ENCODE measurements around the gene RACGAP1.

Gene RACGAP1

GRCh38 chr12:49969027-49969426 is 56.3 kb downstream of the RACGAP1 start:
- TF ChIP-seq CTCF (IDR thresholded peaks at IDR 0.05; ENCODE audit: borderline replicate concordance, control extremely low read depth, extremely low read depth, insufficient read depth, missing control alignments), result no peak
- no peak for DNase-seq (ENCODE audit: low spot score)
- in situ Hi-C loops (cut with MboI; ENCODE audit: low sequenced_read_pairs, unreplicated experiment), result no loop called here

- no peak for DNase-seq (ENCODE audit: low spot score)
- in situ Hi-C loops (cut with MboI; ENCODE audit: low sequenced_read_pairs, unreplicated experiment), result no loop called here
- TF ChIP-seq CTCF (IDR thresholded peaks at IDR 0.05; ENCODE audit: borderline replicate concordance, control extremely low read depth, extremely low read depth, insufficient read depth, missing control alignments), result no peak
These were observed 56.8 kb downstream of the RACGAP1 start for GRCh38 chr12:49968471-49968870.

- in situ Hi-C loops (cut with MboI; ENCODE audit: low sequenced_read_pairs, unreplicated experiment), result no loop called here
- no peak for TF ChIP-seq CTCF (IDR thresholded peaks at IDR 0.05; ENCODE audit: borderline replicate concordance, control extremely low read depth, extremely low read depth, insufficient read depth, missing control alignments)
- DNase-seq (ENCODE audit: low spot score), result no peak
These were observed 57.5 kb downstream of the RACGAP1 start for GRCh38 chr12:49967777-49968250.

DNA sequence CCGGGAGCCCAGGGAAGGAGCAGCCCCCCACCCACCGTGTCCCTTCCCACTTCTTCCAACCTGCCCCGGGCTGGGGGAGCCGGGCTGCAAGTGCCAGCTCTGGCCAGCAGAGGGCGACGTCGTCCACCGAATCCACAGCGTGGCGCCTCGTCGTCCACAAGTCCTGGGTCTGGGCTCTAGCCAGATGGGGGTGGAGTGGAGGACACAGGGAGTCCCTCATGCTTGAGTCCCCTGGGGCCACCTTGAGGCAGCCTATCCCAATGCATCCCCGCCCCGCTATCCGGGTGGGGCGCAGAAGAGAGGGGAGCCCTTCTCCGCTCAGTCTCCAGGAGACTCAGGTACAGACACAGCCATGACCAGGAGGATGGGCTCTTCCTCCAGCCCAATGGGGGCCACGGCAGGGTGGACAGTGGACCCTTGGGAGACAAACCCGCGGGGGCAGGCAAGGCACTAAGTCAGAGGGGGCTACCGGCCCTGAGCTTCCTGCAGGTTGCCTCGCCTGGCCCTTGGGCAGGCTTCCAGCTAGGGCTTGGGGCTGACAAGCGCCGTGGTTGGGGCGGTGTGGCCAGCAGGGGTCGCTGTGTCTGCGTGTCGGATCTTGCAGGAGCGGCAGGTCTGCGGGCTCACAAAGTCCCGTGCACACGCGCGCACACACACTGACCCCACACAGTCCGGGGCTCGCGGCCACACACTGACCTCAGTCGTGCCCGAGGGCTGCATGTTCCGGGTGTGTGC is 58.1 kb downstream of the RACGAP1 start:
- DNase-seq (ENCODE audit: low spot score), result peak; percentile 94
- in situ Hi-C loops (cut with MboI; ENCODE audit: low sequenced_read_pairs, unreplicated experiment), result no loop called here
- TF ChIP-seq CTCF (IDR thresholded peaks at IDR 0.05; ENCODE audit: borderline replicate concordance, control extremely low read depth, extremely low read depth, insufficient read depth, missing control alignments), result peak; percentile 99

DNA sequence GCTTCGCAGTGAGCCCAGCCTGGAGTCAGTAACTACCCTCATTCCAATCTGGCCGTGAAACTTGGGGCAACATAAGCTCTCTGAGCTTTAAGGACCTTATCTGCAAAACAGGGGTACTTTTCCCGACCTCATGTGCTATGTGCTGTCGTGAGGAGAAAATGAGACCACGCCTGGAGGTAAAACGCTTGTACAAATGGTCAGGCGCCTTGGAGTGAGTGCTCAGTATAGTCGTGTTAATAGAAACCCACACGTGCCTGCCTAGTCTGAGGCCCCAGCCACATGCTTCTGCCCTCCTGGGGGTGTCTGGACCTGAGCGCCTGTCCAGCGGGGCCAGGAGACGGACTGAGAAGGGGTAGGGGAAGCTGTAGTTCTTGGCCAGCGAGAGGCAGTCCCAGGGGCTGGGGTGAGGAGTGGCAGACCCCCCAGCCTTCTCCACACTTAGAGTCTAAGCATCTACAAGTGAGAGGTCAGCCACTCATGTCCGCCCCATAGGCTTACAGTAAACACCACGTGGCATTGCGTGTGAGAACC is 58.7 kb downstream of the RACGAP1 start:
- DNase-seq (ENCODE audit: low spot score), result no peak
- TF ChIP-seq CTCF (IDR thresholded peaks at IDR 0.05; ENCODE audit: borderline replicate concordance, control extremely low read depth, extremely low read depth, insufficient read depth, missing control alignments), result no peak
- in situ Hi-C loops (cut with MboI; ENCODE audit: low sequenced_read_pairs, unreplicated experiment), result no loop called here

- no peak for DNase-seq (ENCODE audit: low spot score)
- in situ Hi-C loops (cut with MboI; ENCODE audit: low sequenced_read_pairs, unreplicated experiment), result no loop called here
- TF ChIP-seq CTCF (IDR thresholded peaks at IDR 0.05; ENCODE audit: borderline replicate concordance, control extremely low read depth, extremely low read depth, insufficient read depth, missing control alignments), result no peak
These were observed 59.5 kb downstream of the RACGAP1 start for GRCh38 chr12:49965836-49966235.
